ENCODE results near the gene KCTD16. TPM values are rescaled to one million over a fixed set of nuclear protein-coding genes. Genes with fewer than 3 reads are reported as not detected.

The KCTD16 gene
- total RNA-seq, 1 experiment from 2014 or later: 0.64 TPM

GRCh38 chr5:144522698-144523097 lies 352.0 kb downstream of the KCTD16 start:
- no TSS peak for BruUV-seq (replicated peaks)
- Histone ChIP-seq H4K20me1 (ENCODE audit: insufficient read depth) (no peaks in the 10 kb centered on the region; the same call in 1 of the 2 replicates), H3K79me2 (ENCODE audit: insufficient read depth, low read length) (no peaks in the 10 kb centered on the region), H3K27ac (ENCODE audit: low read depth, low read length) (no peak overlapping the region), H2AFZ (ENCODE audit: low read depth, low read length, poor library complexity, severe bottlenecking) (no peak overlapping the region), H3K4me3 (replicated peaks in 1 of 2; ENCODE audit: low read depth in 1 of 2, low read length in 2 of 2) (no peak overlapping the region), H3K4me2 (ENCODE audit: low read length) (no peak overlapping the region), H3K9me2 (ENCODE audit: insufficient read depth) (no peaks in the 10 kb centered on the region), H3K9ac (ENCODE audit: low read length) (no peak overlapping the region), H3K27me3 (ENCODE audit: insufficient read depth, low read length) (0 out of 2 replicates have a peak, but pooled peaks cover 4% of the 10 kb centered on the region), H3K4me1 (ENCODE audit: control insufficient read depth in 1 of 2, insufficient read depth in 2 of 2, low read length in 2 of 2) (no peaks in the 10 kb centered on the region), H3K36me3 (ENCODE audit: control insufficient read depth in 1 of 2, insufficient read depth in 2 of 2, low read length in 2 of 2) (no peaks in the 10 kb centered on the region), H3K9me3 (ENCODE audit: control insufficient read depth in 1 of 2, insufficient read depth in 1 of 2, low read depth in 1 of 2, low read length in 2 of 2) (no peaks in the 10 kb centered on the region)
- intact Hi-C loops (cut with micrococcal nuclease): no loop called here
- POLR2A ChIA-PET: no interaction called here
- TF ChIP-seq ATF3 (IDR thresholded peaks at IDR 0.05) (no peak), CTCF (IDR thresholded peaks at IDR 0.05 in 2 of 3, conservative IDR thresholded peaks at IDR 0.05 in 1 of 3; ENCODE audit: borderline replicate concordance in 1 of 3, insufficient read depth in 1 of 3, low read depth in 2 of 3, low read length in 2 of 3) (no peak), FOSL1 (IDR thresholded peaks at IDR 0.05; ENCODE audit: low read depth) (no peak), SRF (IDR thresholded peaks at IDR 0.05; ENCODE audit: low read depth) (no peak), SIN3A (IDR thresholded peaks at IDR 0.05; ENCODE audit: low read depth) (no peak), ZBTB33 (IDR thresholded peaks at IDR 0.05; ENCODE audit: extremely low read depth, insufficient replicate concordance, low read length) (no peak), YY1 (IDR thresholded peaks at IDR 0.05; ENCODE audit: extremely low read depth, insufficient replicate concordance, low read depth, low read length) (no peak), MAX (IDR thresholded peaks at IDR 0.05) (no peak), ELF1 (IDR thresholded peaks at IDR 0.05; ENCODE audit: borderline replicate concordance, low read depth) (no peak), REST (IDR thresholded peaks at IDR 0.05; ENCODE audit: low read depth) (no peak), JUND (IDR thresholded peaks at IDR 0.05) (no peak)
- RAD21 ChIA-PET (ENCODE audit: low non-redundant PET in 1 of 2, low total read pairs in 2 of 2, uncharacterized antibody in 2 of 2, unreplicated experiment in 2 of 2): no interaction called here
- CTCF ChIA-PET: no interaction called here
- no peak for ATAC-seq
- no peak for DNase-seq (ENCODE audit: low read depth, low spot score)

Data from HCT116 (cell line).